ENCODE results near the gene KRTAP5-1.
A peak's percentile ranks its signal among the peaks of the same experiment; 100 is the strongest.
"Not testable (repeated sequence)": the region's sequence is repeated elsewhere in the genome, so short reads cannot be mapped to it uniquely, and the experiment has no call there.

Gene KRTAP5-1

DNA sequence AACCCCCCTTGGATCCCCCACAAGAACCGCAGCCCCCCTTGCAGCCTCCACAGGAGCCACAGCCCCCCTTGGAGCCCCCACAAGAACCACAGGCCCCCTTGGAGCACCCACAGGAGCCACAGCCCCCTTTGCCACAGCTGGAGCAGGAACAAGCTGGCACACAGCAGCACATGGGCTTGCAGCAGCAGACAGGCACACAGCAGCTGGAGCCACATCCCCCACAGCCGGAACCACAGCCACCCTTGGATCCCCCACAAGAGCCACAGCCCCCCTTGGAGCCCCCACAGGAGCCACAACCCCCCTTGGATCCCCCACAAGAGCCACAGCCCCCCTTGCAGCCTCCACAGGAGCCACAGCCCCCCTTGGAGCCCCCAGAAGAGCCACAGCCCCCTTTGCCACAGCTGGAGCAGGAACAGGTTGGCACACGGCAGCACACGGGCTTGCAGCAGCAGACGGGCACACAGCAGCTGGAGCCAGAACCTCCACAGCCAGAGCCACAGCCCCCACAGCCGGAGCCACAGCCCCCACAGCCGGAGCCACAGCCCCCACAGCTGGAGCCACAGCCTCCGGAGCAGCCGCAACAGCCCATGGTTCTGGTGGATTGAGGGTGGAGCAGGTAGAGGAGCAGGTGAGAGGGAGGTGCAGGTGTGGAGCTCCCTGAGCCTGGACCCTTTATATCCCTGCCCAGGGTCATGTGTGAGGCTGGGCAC, at the start of gene KRTAP5-1:
TSS of gene KRTAP5-1 (minus strand) at position 623 of the 710 bp plus-strand sequence. CDS start at position 589, 34 bp downstream.
- DNase-seq; H3K36me3 Mint-ChIP-seq; H3K4me1 Mint-ChIP-seq; H3K27ac Mint-ChIP-seq; H3K9me3 Mint-ChIP-seq; H3K4me3 Mint-ChIP-seq; ATAC-seq (replicated peaks): not testable (repeated sequence)
- H3K27me3 Mint-ChIP-seq, result peaks cover 47 to 79% of the 10 kb centered on the region in 2 donors

- no peak overlapping the region for H3K27ac Mint-ChIP-seq
- H3K9me3 Mint-ChIP-seq, result no peaks in the 10 kb centered on the region
- DNase-seq (no peak), ATAC-seq (replicated peaks) (no peak)
- H3K27me3 Mint-ChIP-seq, result peaks cover 52 to 64% of the 10 kb centered on the region in 2 donors
- H3K4me3 Mint-ChIP-seq, result no peak overlapping the region
- no peaks in the 10 kb centered on the region for H3K36me3 Mint-ChIP-seq
- H3K4me1 Mint-ChIP-seq, result peaks cover 1 to 5% of the 10 kb centered on the region in 2 donors
Measured at GRCh38 chr11:1633864-1634263, 48.8 kb upstream of the KRTAP5-1 start.

GRCh38 chr11:1632053-1632714, 47.1 kb upstream of the KRTAP5-1 start:
- Mint-ChIP-seq H3K36me3 (no peaks in the 10 kb centered on the region), H3K4me3 (no peak overlapping the region), H3K9me3 (no peaks in the 10 kb centered on the region), H3K4me1 (peaks cover 3 to 7% of the 10 kb centered on the region in 2 donors), H3K27me3 (peaks cover 50 to 61% of the 10 kb centered on the region in 2 donors), H3K27ac (no peak overlapping the region)
- no peak for ATAC-seq (replicated peaks)
- no peak for DNase-seq

DNA sequence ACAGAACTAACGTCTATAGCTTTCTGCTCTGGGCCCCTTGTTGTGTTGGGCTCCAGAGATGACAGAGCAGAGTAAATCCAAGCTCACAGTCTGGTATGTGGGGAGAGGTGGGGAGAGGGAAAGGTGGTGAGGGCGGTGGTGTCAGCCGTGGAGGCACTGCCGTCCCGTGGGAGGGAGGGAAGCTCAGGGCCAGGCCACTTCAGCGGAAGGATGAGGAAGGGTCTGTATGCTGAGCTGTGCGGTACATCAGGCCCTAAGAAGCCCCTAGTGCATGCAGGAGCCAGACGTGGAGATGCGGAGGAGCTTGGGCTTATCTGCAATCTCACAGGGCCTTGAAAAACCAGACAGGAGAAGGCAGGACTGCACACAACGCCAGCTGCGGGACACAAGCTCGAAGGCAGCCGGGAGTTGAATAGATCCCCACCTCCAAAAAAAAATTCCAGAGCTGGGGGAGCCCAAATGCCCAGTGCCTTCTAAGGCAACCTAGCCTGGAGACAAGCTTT, 46.0 kb upstream of the KRTAP5-1 start:
- no peaks in the 10 kb centered on the region for H3K9me3 Mint-ChIP-seq
- no peaks in the 10 kb centered on the region for H3K36me3 Mint-ChIP-seq
- peaks cover 53 to 63% of the 10 kb centered on the region in 2 donors for H3K27me3 Mint-ChIP-seq
- no peak for DNase-seq
- no peak overlapping the region for H3K27ac Mint-ChIP-seq
- ATAC-seq (replicated peaks), result no peak
- H3K4me1 Mint-ChIP-seq, result peaks cover 3 to 7% of the 10 kb centered on the region in 2 donors
- H3K4me3 Mint-ChIP-seq, result no peak overlapping the region

DNA sequence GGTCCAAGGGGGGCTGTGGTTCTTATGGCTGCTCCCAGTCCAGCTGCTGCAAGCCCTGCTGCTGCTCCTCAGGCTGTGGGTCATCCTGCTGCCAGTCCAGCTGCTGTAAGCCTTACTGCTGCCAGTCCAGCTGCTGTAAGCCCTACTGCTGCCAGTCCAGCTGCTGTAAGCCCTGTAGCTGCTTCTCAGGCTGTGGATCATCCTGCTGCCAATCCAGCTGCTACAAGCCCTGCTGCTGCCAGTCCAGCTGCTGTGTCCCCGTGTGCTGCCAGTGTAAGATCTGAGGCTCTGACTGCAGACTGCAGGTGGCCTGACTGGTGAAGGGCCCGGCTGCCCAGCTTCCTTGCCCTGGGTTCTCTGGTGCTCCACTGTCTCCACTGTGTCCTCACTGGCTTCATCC, 45.2 kb upstream of the KRTAP5-1 start:
- DNase-seq, result no peak
- no peaks in the 10 kb centered on the region for H3K9me3 Mint-ChIP-seq

DNA sequence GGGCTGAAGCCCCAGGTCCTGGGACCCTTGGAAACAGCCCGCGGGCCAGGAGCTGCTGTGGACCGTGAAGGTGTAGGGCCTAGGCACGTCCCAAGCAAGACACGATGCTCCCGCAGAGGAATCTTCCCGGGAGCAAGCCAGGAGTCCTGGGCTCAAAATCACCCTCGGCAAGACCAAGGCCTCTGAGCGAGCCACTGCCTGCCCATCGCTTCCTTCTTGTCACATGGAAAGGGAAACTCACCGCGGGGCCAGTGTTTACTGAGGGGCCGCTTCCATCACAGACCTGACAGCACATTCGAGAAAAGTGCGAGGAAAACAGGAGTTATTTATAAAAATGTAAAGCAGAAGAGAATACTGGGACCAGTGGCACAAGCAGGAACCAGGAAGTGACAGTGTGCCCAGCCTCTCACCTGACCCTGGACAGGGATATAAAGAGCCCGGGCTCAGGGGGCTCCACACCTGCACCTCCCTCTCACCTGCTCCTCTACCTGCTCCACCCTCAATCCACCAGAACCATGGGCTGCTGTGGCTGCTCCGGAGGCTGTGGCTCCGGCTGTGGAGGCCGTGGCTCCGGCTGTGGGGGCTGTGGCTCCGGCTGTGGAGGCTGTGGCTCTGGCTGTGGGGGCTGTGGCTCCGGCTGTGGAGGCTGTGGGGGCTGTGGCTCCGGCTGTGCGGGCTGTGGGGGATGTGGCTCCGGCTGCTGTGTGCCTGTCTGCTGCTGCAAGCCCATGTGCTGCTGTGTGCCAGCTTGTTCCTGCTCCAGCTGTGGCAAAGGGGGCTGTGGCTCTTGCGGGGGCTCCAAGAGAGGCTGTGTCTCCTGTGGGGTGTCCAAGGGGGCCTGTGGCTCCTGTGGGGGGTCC, 44.5 kb upstream of the KRTAP5-1 start, which contains the start of gene KRTAP5-5:
TSS of gene KRTAP5-5 (plus strand) at position 450 of the 860 bp plus-strand sequence. CDS start at position 516, 66 bp downstream.
- H3K9me3 Mint-ChIP-seq, result no peaks in the 10 kb centered on the region
- no peaks in the 10 kb centered on the region for H3K36me3 Mint-ChIP-seq
- no peak for ATAC-seq (replicated peaks)
- H3K4me1 Mint-ChIP-seq, result peaks cover 3 to 7% of the 10 kb centered on the region in 2 donors
- H3K4me3 Mint-ChIP-seq, result no peak within 1 kb of the TSS
- no peak within 1 kb of the TSS for H3K27ac Mint-ChIP-seq
- no peak for DNase-seq
- H3K27me3 Mint-ChIP-seq, result peaks cover 45 to 55% of the 10 kb centered on the region in 2 donors

More for the DNA sequence above, 45.2 kb upstream of the KRTAP5-1 start:
- ATAC-seq (replicated peaks), result no peak
- Mint-ChIP-seq H3K4me3 (no peak overlapping the region), H3K4me1 (peaks cover 3 to 7% of the 10 kb centered on the region in 2 donors), H3K36me3 (no peaks in the 10 kb centered on the region), H3K27me3 (peaks cover 50 to 62% of the 10 kb centered on the region in 2 donors), H3K27ac (no peak overlapping the region)

DNA sequence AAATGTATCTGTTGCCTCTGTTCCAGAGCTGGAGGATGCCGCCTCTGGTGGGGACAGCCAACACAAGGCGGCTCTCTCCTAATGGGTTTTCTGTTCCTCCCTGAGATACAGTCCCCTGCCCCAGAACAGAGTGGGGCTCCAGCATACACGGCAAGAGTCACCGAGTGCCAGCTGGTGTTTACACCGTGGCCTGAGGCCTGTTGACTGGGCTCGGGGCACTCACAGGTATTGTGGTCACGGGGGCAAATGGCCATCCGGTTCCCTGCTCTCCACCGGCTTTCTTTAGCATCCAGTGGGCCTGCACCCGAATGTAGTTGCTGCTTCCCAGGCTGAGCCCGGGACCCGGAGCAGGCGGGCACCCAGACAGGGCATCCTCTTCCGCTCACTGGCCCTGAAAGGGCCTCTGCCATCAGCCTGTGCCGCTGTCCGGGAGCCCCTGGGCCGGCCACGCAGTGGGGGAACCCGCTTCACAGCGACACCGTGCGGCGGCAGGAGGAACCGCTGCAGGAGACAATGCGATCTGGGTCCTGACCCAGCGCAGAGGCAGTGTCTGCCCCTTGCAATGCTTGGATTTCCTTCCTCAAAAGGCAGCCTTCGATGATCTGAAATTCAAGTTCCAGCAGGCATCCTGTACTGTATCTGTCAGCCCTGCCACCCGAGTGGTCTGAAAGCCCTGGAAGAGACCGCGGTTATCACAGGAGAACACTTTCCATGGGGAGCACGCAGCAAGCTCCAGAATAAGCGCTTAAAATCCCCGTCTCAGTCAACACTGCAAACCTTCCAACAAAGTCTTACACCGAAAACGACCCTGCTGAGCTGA, 43.6 kb upstream of the KRTAP5-1 start:
- Mint-ChIP-seq H3K27me3 (peaks cover 46 to 47% of the 10 kb centered on the region in 2 donors), H3K9me3 (no peaks in the 10 kb centered on the region)
- DNase-seq, result peak; percentile 29

DNA sequence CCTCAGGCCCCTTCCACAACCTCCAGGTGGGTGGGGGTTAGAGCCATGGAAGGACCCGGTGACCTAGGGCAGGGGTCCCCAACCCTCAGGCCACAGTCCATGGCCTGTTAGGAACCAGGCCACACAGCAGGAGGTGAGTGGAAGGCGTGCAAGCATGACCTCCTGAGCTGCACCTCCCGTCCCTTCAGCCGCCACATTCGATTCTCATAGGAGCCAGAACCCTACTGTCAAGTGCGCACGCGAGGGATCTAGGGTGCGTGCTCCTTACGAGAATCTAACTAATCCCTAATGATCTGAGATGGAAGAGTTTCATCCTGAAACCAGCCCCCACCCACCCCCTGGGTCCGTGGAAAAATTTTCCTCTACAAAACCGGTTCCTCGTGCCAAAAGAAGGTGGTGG, 40.5 kb upstream of the KRTAP5-1 start:
- Mint-ChIP-seq H3K27me3 (peaks cover 25 to 27% of the 10 kb centered on the region in 2 donors), H3K9me3 (no peaks in the 10 kb centered on the region), H3K4me3 (no peak overlapping the region), H3K27ac (no peak overlapping the region), H3K36me3 (no peaks in the 10 kb centered on the region), H3K4me1 (peaks cover 3 to 7% of the 10 kb centered on the region in 2 donors)
- DNase-seq, result no peak
- ATAC-seq (replicated peaks), result no peak

More for the DNA sequence above, 43.6 kb upstream of the KRTAP5-1 start:
- no peak overlapping the region for H3K27ac Mint-ChIP-seq
- no peak overlapping the region for H3K4me3 Mint-ChIP-seq
- ATAC-seq (replicated peaks), result peak; percentile 72 to 84
- peaks cover 3 to 7% of the 10 kb centered on the region in 2 donors for H3K4me1 Mint-ChIP-seq
- H3K36me3 Mint-ChIP-seq, result no peaks in the 10 kb centered on the region

DNA sequence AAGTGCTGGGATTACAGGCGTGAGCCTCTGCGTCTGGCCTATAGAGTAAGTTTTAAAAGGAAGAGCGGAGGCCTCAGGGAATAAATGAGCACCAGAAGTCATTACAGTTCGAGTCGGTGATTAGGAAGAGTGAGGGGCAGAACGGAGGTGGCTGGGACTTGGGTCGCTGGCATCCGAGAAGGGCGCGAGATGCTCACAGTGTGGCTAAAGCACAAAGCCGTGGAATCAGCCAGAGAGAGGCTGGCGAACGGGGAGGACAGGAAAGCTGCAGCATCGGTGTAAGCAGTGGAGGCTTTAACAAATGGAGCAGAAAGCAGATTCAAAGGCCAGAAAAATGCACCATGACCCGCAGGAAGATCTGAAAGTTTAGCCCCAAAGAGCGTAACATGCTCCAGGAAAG, 39.5 kb upstream of the KRTAP5-1 start:
- H3K9me3 Mint-ChIP-seq, result no peaks in the 10 kb centered on the region
- no peak for DNase-seq
- H3K36me3 Mint-ChIP-seq, result no peaks in the 10 kb centered on the region
- no peak overlapping the region for H3K4me3 Mint-ChIP-seq
- ATAC-seq (replicated peaks), result no peak
- no peak overlapping the region for H3K27ac Mint-ChIP-seq
- peaks cover 3 to 7% of the 10 kb centered on the region in 2 donors for H3K4me1 Mint-ChIP-seq
- H3K27me3 Mint-ChIP-seq, result peaks cover 24% of the 10 kb centered on the region in 2 donors

- DNase-seq (no peak), ATAC-seq (replicated peaks) (no peak)
- Mint-ChIP-seq H3K9me3 (no peaks in the 10 kb centered on the region), H3K4me1 (peaks cover under 1% of the 10 kb centered on the region in 2 donors), H3K27ac (no peak overlapping the region), H3K36me3 (no peaks in the 10 kb centered on the region), H3K27me3 (peaks cover 20 to 21% of the 10 kb centered on the region in 2 donors), H3K4me3 (no peak overlapping the region)
Measured at GRCh38 chr11:1623716-1624115, 38.6 kb upstream of the KRTAP5-1 start.

- DNase-seq (no peak), ATAC-seq (replicated peaks) (no peak)
- no peaks in the 10 kb centered on the region for H3K9me3 Mint-ChIP-seq
- no peaks in the 10 kb centered on the region for H3K36me3 Mint-ChIP-seq
- no peak within 1 kb of the TSS for H3K4me3 Mint-ChIP-seq
- no peaks in the 10 kb centered on the region for H3K4me1 Mint-ChIP-seq
- peaks cover 20 to 30% of the 10 kb centered on the region in 2 donors for H3K27me3 Mint-ChIP-seq
- no peak within 1 kb of the TSS for H3K27ac Mint-ChIP-seq
Measured at GRCh38 chr11:1622086-1622485, 37.0 kb upstream of the KRTAP5-1 start, which contains the start of gene KRTAP5-4. TSS of gene KRTAP5-4 (minus strand) at chr11:1622138. CDS start at chr11:1622093, 45 bp downstream.

DNA sequence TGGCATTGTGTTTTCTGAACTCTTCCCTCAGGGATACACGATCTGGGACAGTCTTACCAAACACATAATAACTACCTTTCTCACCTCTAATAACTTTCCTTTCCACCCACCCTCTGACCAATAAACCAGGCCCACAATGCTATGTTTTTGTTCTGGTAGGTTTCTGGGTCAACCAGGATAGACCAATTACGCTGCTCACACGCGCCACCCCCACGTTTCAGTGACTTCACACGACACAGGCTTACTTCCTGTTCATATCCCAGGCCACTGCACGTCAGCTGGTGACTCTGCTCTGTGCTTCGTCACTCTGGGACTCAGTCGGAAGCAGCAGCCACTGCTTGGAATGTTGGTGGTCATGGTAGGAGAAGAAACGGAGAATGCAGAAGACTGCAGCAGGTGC, 34.4 kb upstream of the KRTAP5-1 start:
- peaks cover 36 to 39% of the 10 kb centered on the region in 2 donors for H3K27me3 Mint-ChIP-seq
- no peaks in the 10 kb centered on the region for H3K9me3 Mint-ChIP-seq
- no peak for ATAC-seq (replicated peaks)
- no peaks in the 10 kb centered on the region for H3K36me3 Mint-ChIP-seq
- H3K4me3 Mint-ChIP-seq, result no peak overlapping the region
- no peak overlapping the region for H3K27ac Mint-ChIP-seq
- DNase-seq, result no peak
- no peaks in the 10 kb centered on the region for H3K4me1 Mint-ChIP-seq

GRCh38 chr11:1618231-1618630, 33.1 kb upstream of the KRTAP5-1 start:
- no peak overlapping the region for H3K27ac Mint-ChIP-seq
- H3K36me3 Mint-ChIP-seq, result no peaks in the 10 kb centered on the region
- no peaks in the 10 kb centered on the region for H3K4me1 Mint-ChIP-seq
- H3K4me3 Mint-ChIP-seq, result no peak overlapping the region
- peaks cover 33 to 47% of the 10 kb centered on the region in 2 donors for H3K27me3 Mint-ChIP-seq
- no peak for ATAC-seq (replicated peaks)
- H3K9me3 Mint-ChIP-seq, result no peaks in the 10 kb centered on the region
- no peak for DNase-seq

Data from stimulated activated naive B cell treated with anti-CD40 and anti-IgM and Interleukin-4, amounts not matched to agents 10 μg/mL and 1 μg/mL and 100 μg/mL, for 72 hours (primary cell).